EH (cell line): ENCODE results near the gene ZSCAN22.
"Not testable (repeated sequence)": the region's sequence is repeated elsewhere in the genome, so short reads cannot be mapped to it uniquely, and the experiment has no call there.

Experiments
- DNase-seq: peaks from one replicate; pipeline ENCODE4 v3.0.0-alpha.2; 2015; ENCODE audit warnings: low read depth

The ZSCAN22 gene

GRCh38 chr19:58374200-58374599 lies 47.4 kb downstream of the ZSCAN22 start:
- peak; percentile 17 for DNase-seq

DNA sequence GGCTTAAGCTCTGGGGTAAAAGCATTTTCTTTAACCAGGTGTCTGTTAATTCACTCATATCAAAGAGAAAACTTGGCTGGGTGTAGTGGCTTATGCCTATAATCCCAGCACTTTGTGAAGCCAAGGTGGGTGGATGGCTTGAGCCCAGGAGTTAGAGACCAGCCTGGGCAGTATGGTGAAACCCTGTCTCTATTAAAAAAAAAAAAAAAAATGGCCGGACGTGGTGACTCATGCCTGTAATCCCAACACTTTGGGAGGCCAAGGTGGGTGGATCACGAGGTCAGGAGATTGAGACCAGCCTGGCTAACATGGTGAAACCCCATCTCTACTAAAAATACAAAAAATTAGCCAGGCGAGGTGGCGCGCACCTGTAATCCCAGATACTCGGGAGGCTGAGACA lies 49.9 kb downstream of the ZSCAN22 start:
- not testable (repeated sequence) for DNase-seq

DNA sequence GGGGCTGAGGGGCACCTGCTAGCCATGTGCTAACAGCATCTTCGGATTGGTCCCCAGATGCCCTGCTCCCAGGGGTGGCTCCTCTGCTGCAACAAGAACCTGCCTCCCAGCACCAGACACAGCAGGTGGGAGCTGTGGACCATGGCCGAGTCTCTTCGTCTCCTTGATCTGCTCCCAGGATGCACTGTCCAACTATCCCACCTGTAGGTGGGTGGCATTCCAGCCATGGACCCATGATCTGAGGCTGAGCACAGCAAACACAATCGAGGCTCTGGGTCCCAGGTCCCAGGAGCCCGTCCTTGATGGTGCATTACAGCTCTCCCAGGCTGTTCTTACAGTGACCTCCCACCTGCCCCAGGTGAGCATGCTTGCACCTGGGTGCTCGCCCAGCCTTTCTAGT lies 52.5 kb downstream of the ZSCAN22 start:
- DNase-seq, result no peak

GRCh38 chr19:58380037-58380661 lies 53.4 kb downstream of the ZSCAN22 start:
- no peak for DNase-seq

- DNase-seq, result peak; percentile 100
Measured at GRCh38 chr19:58380662-58381459, 54.1 kb downstream of the ZSCAN22 start, which contains the start of gene ZNF837. Gene ZNF837, minus strand, starts transcription at chr19:58381030. Its CDS starts 11,698 bp downstream, at chr19:58369332.

- DNase-seq, result no peak
Measured at GRCh38 chr19:58381460-58382212, 54.8 kb downstream of the ZSCAN22 start.

DNA sequence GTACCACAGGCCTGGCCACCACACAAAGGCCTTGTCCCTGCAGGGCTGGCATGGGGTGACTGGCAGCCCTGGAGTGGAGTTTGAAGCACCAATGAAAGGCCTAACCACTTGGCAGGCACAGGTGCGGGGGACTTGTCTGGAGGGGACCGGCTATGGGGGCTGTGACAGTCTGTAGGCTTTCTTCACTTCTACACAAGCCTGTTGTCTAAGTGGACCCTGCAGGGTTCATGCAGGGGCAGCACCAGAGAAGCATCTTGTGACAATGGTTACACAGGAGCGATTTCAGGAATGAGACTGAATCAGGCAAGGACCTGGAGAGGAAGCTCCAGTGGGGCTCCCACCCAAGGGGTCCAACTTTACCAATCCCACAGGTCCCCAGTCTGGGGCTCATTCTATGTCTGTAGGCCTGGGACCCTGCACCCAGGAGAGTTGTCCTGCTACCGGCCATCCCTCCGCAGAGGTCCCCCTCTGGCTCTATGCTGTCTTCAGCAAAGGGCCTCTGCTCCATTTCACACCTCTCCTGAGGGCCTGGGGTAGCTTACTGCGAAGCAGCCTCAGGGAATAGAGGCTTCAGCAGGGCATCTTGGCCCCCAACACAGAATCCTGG lies 56.3 kb downstream of the ZSCAN22 start:
- no peak for DNase-seq

DNA sequence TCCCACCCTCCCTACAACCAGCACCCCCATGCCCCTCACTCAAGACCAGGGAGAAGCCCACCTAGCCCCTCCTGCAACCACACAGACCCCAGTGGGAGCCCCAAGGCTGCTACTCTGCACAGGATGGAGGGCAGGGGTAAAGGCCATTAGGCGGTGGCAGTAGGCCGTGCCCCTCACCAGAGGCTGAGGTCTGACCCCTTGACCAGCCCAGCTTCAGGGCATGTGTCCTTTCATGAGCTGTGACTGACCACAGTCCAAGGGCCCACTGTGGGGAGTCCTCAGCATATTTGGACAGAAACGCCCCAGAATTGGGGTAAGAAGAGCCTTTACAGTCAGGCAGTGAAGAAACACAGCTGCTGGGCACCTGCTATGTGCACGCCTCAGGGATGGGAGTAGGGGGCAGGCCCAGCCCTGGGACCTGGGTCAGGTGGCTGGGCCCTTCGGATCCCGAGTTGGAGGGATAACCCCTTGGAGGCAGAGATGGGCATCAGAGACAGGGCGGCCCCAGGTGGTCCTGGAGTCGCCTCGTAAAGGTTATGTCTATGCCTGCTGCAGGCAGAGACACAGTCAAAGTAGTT lies 58.6 kb downstream of the ZSCAN22 start:
- no peak for DNase-seq

DNA sequence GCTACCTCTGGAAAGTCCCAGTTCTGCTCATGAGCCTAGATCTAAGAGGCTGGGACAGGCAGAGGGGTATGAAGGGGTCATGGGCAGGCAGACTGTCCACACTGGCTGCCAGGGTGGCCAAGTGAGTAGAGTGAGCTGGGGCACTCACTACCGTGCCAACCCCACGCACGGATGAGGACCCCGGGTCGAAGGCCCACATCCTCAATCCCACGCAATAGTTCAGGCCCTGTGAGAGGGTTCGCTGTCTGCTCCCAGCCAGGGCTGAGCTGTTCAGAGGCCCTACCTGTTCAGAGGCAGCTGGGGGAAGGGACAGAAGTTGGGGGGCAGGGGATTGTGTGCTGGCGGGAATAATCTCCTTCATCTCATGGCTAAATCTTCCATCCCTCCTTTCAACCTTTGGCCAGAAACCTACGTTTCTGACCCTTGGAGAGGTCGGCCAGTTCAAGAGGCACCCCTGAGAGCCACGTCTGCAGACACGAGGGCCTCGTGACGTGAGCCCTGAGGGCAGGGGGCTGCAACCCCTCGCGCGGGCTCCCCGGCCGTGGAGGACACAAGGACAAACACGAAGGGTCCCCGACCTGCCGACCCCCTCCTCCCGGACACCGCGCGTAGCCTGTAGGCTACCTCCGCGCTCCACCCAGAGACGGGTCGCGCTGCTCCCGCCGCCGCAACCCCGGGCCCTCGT lies 59.2 kb downstream of the ZSCAN22 start:
- DNase-seq, result no peak

GRCh38 chr19:58386576-58387337 lies 60.0 kb downstream of the ZSCAN22 start, which contains the start of gene RPS5:
Gene RPS5, plus strand, starts transcription at chr19:58387269. Its CDS starts 869 bp downstream, at chr19:58388138.
- peak; percentile 99 for DNase-seq

- peak; percentile 21 for DNase-seq
Measured at GRCh38 chr19:58387338-58388174, 60.8 kb downstream of the ZSCAN22 start.

DNA sequence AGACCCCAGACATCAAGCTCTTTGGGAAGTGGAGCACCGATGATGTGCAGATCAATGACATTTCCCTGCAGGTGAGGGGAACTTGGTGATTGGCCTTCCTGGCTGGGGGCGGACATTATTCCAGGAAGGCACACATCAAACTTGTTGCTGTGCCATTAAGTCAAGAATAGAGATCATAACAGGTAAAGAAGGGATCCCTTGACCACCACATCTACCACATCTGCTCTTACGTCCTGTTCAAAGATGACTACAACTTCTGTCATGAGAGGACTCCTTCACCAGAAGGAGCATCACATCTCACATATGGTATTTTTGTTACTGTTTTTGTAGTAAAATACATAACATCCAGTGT lies 61.4 kb downstream of the ZSCAN22 start:
- DNase-seq, result no peak
